HepG2 (cell line): Measurements from ENCODE around the gene DOC2A. TPM values are rescaled to one million over a fixed set of nuclear protein-coding genes. Genes with fewer than 3 reads are reported as not detected.
A peak's percentile ranks its signal among the peaks of the same experiment; 100 is the strongest.

Experiments
- CTCF ChIP-seq: sonication (generic); formaldehyde crosslinking; IDR thresholded peaks from 2 replicates; pipeline ENCODE4 v1.5.0; 2020; ENCODE audit warnings: mild to moderate bottlenecking, missing genetic modification reagents, moderate library complexity
- HNF1A ChIP-seq, 2 experiments: sonication (generic) in 1 of 2; formaldehyde crosslinking in 1 of 2; IDR thresholded peaks; 2 replicates each; pipeline versions ENCODE4 v1.4.0 to v1.6.1; 2016 to 2020; ENCODE audit warnings: borderline replicate concordance in 1 of 2, low read depth in 1 of 2, mild to moderate bottlenecking in 1 of 2, missing genetic modification reagents in 1 of 2
- MAFF ChIP-seq: IDR thresholded peaks from 2 replicates; pipeline ENCODE4 v1.6.1; 2011; ENCODE audit warnings: low read depth, low read length, improper control_type of control experiment
- MEIS1 ChIP-seq: sonication (generic); formaldehyde crosslinking; IDR thresholded peaks from 2 replicates; pipeline ENCODE4 v1.9.0; 2021; ENCODE audit warnings: mild to moderate bottlenecking, missing genetic modification reagents, moderate library complexity, borderline replicate concordance
- MNT ChIP-seq: fragments of 450-650 bp; IDR thresholded peaks from 2 replicates; pipeline ENCODE4 v1.6.1; 2016
- MTF1 ChIP-seq: sonication (generic); formaldehyde crosslinking; IDR thresholded peaks from 2 replicates; pipeline ENCODE4 v1.5.0; 2020; ENCODE audit warnings: missing genetic modification reagents
- MXD3 ChIP-seq: IDR thresholded peaks from 2 replicates; pipeline ENCODE4 v1.6.1; 2016; ENCODE audit warnings: mild to moderate bottlenecking, missing biosample characterization, missing genetic modification reagents
- MXD4 ChIP-seq: IDR thresholded peaks from 2 replicates; pipeline ENCODE4 v1.6.1; 2016; ENCODE audit warnings: mild to moderate bottlenecking, missing biosample characterization, missing genetic modification reagents
- RBM22 ChIP-seq: fragments of 200-400 bp; formaldehyde crosslinking; optimal IDR thresholded peaks from 2 replicates; pipeline ENCODE3; 2017; ENCODE audit warnings: mild to moderate bottlenecking, low read length, moderate library complexity
- TFDP1 ChIP-seq: IDR thresholded peaks from 2 replicates; pipeline ENCODE4 v1.6.1; 2016; ENCODE audit warnings: missing compliant biosample characterization, missing genetic modification reagents, borderline replicate concordance
- ZBTB1 ChIP-seq: sonication (generic); formaldehyde crosslinking; IDR thresholded peaks from 2 replicates; pipeline ENCODE4 v1.4.0; 2020; ENCODE audit warnings: missing genetic modification reagents, borderline replicate concordance
- ZNF274 ChIP-seq: sonication (generic); formaldehyde crosslinking; IDR thresholded peaks from 2 replicates; pipeline ENCODE4 v1.5.1; 2020; ENCODE audit warnings: mild to moderate bottlenecking, missing genetic modification reagents
- ZNF333 ChIP-seq: sonication (generic); formaldehyde crosslinking; IDR thresholded peaks from 2 replicates; pipeline ENCODE4 v1.4.0; 2020; ENCODE audit warnings: mild to moderate bottlenecking, missing genetic modification reagents, borderline replicate concordance
- ZNF343 ChIP-seq: sonication (generic); formaldehyde crosslinking; IDR thresholded peaks from 2 replicates; pipeline ENCODE4 v1.4.0; 2020; ENCODE audit warnings: mild to moderate bottlenecking, missing genetic modification reagents
- ZNF432 ChIP-seq: sonication (generic); formaldehyde crosslinking; IDR thresholded peaks from 2 replicates; pipeline ENCODE4 v1.5.0; 2020; ENCODE audit warnings: missing genetic modification reagents, mild to moderate bottlenecking, borderline replicate concordance
- ZNF576 ChIP-seq: sonication (generic); formaldehyde crosslinking; IDR thresholded peaks from 2 replicates; pipeline ENCODE4 v1.4.0; 2020; ENCODE audit warnings: mild to moderate bottlenecking, missing genetic modification reagents
- ZNF691 ChIP-seq: sonication (generic); formaldehyde crosslinking; IDR thresholded peaks from 2 replicates; pipeline ENCODE4 v1.4.0; 2020; ENCODE audit warnings: missing genetic modification reagents, low read depth, mild to moderate bottlenecking, borderline replicate concordance
- ZNF83 ChIP-seq: sonication (generic); formaldehyde crosslinking; IDR thresholded peaks from 2 replicates; pipeline ENCODE4 v1.4.0; 2020; ENCODE audit warnings: missing genetic modification reagents, mild to moderate bottlenecking, borderline replicate concordance
- polyA plus RNA-seq, 8 experiments: library from polyadenylated mRNA; depleted of rRNA in 3 of 8; stranded (reverse) in 7 of 8; unstranded in 1 of 8; fragments of >200 nt; fragmentation: Illumina TruSeq in 4 of 8; extraction: Trizol in 4 of 8; gene quantifications; 2 replicates each; pipeline versions ENCODE4 v1.2.1 to v1.2.3, GENCODE V29; 2011 to 2016; ENCODE audit warnings: low read depth in 4 of 8, missing spikeins in 1 of 8, mixed read lengths in 1 of 8; ENCODE audit not compliant: insufficient read depth in 1 of 8
- total RNA-seq, 5 experiments: library from RNA; depleted of rRNA; stranded (reverse); fragments of >200 nt; fragmentation: Illumina TruSeq; extraction: Trizol; gene quantifications; 2 replicates each; pipeline ENCODE4 v1.2.3, GENCODE V29; 2016; ENCODE audit warnings: low read depth in 1 of 5

Gene DOC2A
- total and polyA plus RNA-seq, 2 of the 13 experiments (the other 11 are each of a cell fraction or from before 2014, with no cell fraction given), result 0.15 to 0.55 TPM

- 0 out of 2 replicates have a peak, but pooled peaks have one; percentile 28 for TF ChIP-seq TFDP1 (CRISPR knock-in tag)
- TF ChIP-seq MTF1 (CRISPR knock-in tag), result no peak
- peak; percentile 95 for TF ChIP-seq CTCF
- TF ChIP-seq MAFF, result no peak
- no peak for TF ChIP-seq ZNF432 (CRISPR knock-in tag)
- TF ChIP-seq ZBTB1, result no peak
- no peak for TF ChIP-seq ZNF576 (CRISPR knock-in tag)
- TF ChIP-seq HNF1A (IDR thresholded peaks at IDR 0.05; ENCODE audit: low read depth), result no peak
- TF ChIP-seq HNF1A (CRISPR knock-in tag; IDR thresholded peaks at IDR 0.05; ENCODE audit: borderline replicate concordance), result no peak
- peak; percentile 85; the same call in 1 of the 2 replicates for TF ChIP-seq ZNF274
- no peak for TF ChIP-seq ZNF343 (CRISPR knock-in tag)
- 0 out of 2 replicates have a peak, but pooled peaks have one; percentile 31 for TF ChIP-seq MXD4 (CRISPR knock-in tag)
- TF ChIP-seq ZNF333 (CRISPR knock-in tag), result no peak
- TF ChIP-seq MEIS1 (CRISPR knock-in tag), result peak; percentile 57; the same call in 1 of the 2 replicates
- peak; percentile 70; the same call in 1 of the 2 replicates for TF ChIP-seq ZNF691 (CRISPR knock-in tag)
- TF ChIP-seq MNT, result no peak
- 0 out of 2 replicates have a peak, but pooled peaks have one; percentile 24 for TF ChIP-seq MXD3 (CRISPR knock-in tag)
- 0 out of 2 replicates have a peak, but pooled peaks have one; percentile 79 for TF ChIP-seq ZNF83 (CRISPR knock-in tag)
- TF ChIP-seq RBM22, result no peak
These were observed 44.2 kb upstream of the DOC2A start (continued) for GRCh38 chr16:30054959-30055553.
